OCI-LY3 (cell line): Measurements from ENCODE around the gene CEP68.

ENCODE experiments used
- H2AFZ ChIP-seq: fragments of 200-600, 300-600 bp; shearing (Covaris generic); 2 replicates; pipeline ENCODE4 v1.6.0; 2014; ENCODE audit warnings: antibody characterized with exemption, low read depth, low read length
- H3K27ac ChIP-seq: fragments of 200-600, 300-600 bp; sonication (generic); 2 replicates; pipeline ENCODE4 v1.5.1; 2014; ENCODE audit warnings: mild to moderate bottlenecking, low read length, moderate library complexity, mixed read lengths
- H3K27me3 ChIP-seq: fragments of 200-600, 300-600 bp; sonication (generic); 2 replicates; pipeline ENCODE4 v1.6.1; 2014; ENCODE audit warnings: low read depth, low read length, mixed read lengths
- H3K36me3 ChIP-seq: fragments of 200-600, 300-600 bp; sonication (generic); replicated peaks from 2 replicates; pipeline ENCODE3; 2014; ENCODE audit warnings: low read depth, low read length, mixed read lengths
- H3K4me1 ChIP-seq: fragments of 300-600, 200-600 bp; sonication (generic); 2 replicates; pipeline ENCODE4 v1.6.1; 2014; ENCODE audit warnings: low read length, mixed read lengths
- H3K4me2 ChIP-seq: fragments of 200-600, 300-600 bp; sonication (generic); 2 replicates; pipeline ENCODE4 v1.6.1; 2014; ENCODE audit warnings: low read length, mixed read lengths
- H3K4me3 ChIP-seq: fragments of 300-600, 200-600 bp; sonication (generic); 2 replicates; pipeline ENCODE4 v1.5.1; 2014; ENCODE audit warnings: antibody characterized with exemption, mild to moderate bottlenecking, low read length, moderate library complexity
- H3K79me2 ChIP-seq: fragments of 300-600, 200-600 bp; shearing (Covaris generic); 2 replicates; pipeline ENCODE4 v1.6.1; 2014; ENCODE audit warnings: mild to moderate bottlenecking, low read length, mixed read lengths
- H3K9ac ChIP-seq: fragments of 300-600, 200-600 bp; shearing (Covaris generic); 2 replicates; pipeline ENCODE4 v1.6.0; 2014; ENCODE audit warnings: mild to moderate bottlenecking, low read length, moderate library complexity
- H3K9me3 ChIP-seq: fragments of 200-600, 300-600 bp; shearing (Covaris generic); 2 replicates; pipeline ENCODE4 v1.6.1; 2014; ENCODE audit warnings: low read length, mixed read lengths; ENCODE audit not compliant: insufficient read depth
- H4K20me1 ChIP-seq: fragments of 200-600, 300-600 bp; sonication (generic); 2 replicates; pipeline ENCODE4 v1.6.1; 2016; ENCODE audit warnings: low read length, mixed read lengths; ENCODE audit not compliant: insufficient read depth
- EZH2phosphoT487 ChIP-seq: fragments of 200-600 bp; shearing (Covaris generic); IDR thresholded peaks from 2 replicates; pipeline ENCODE4 v1.6.1; 2018; ENCODE audit warnings: antibody characterized with exemption, mixed run types, low read depth
- TF ChIP-seq, protein P1 (sequence below): fragments of 200-600, 300-600 bp; sonication (generic); IDR thresholded peaks from 2 replicates; pipeline ENCODE4 v1.5.1; 2014; ENCODE audit warnings: antibody characterized with exemption, low read length, low read depth

Gene CEP68

GRCh38 chr2:65075605-65076344 is 19.6 kb downstream of the CEP68 start:
- H3K4me2 ChIP-seq = no peak overlapping the region
- peaks cover 22% of the 10 kb centered on the region for H4K20me1 ChIP-seq
- H3K4me3 ChIP-seq = no peak overlapping the region
- H3K9me3 ChIP-seq = no peaks in the 10 kb centered on the region
- TF ChIP-seq, protein P1, sequence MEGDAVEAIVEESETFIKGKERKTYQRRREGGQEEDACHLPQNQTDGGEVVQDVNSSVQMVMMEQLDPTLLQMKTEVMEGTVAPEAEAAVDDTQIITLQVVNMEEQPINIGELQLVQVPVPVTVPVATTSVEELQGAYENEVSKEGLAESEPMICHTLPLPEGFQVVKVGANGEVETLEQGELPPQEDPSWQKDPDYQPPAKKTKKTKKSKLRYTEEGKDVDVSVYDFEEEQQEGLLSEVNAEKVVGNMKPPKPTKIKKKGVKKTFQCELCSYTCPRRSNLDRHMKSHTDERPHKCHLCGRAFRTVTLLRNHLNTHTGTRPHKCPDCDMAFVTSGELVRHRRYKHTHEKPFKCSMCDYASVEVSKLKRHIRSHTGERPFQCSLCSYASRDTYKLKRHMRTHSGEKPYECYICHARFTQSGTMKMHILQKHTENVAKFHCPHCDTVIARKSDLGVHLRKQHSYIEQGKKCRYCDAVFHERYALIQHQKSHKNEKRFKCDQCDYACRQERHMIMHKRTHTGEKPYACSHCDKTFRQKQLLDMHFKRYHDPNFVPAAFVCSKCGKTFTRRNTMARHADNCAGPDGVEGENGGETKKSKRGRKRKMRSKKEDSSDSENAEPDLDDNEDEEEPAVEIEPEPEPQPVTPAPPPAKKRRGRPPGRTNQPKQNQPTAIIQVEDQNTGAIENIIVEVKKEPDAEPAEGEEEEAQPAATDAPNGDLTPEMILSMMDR = no peak
- TF ChIP-seq EZH2phosphoT487 = no peak
- H3K79me2 ChIP-seq = no peaks in the 10 kb centered on the region
- no peak overlapping the region for H2AFZ ChIP-seq
- H3K36me3 ChIP-seq = peaks cover 58% of the 10 kb centered on the region
- H3K9ac ChIP-seq = no peak overlapping the region
- no peak overlapping the region for H3K27ac ChIP-seq
- H3K27me3 ChIP-seq = no peaks in the 10 kb centered on the region
- H3K4me1 ChIP-seq = peaks cover 13% of the 10 kb centered on the region

DNA sequence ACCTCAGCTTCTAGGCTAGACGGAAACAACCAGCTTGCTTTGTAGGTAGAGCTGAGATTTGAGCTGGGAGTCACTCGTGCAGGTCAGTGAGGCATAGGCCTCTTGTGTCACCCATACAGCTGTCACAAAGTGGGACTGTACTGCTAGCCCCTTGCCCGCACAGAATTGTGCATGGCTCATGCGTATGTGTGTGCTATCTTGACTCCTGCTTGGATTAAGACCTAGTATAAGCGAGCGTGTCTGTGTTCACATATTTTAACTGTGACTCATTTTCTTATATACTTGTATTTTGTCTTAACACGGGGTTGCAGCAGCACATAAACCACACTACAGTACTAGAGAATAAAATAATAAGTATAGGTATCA is 20.1 kb downstream of the CEP68 start:
- peaks cover 13% of the 10 kb centered on the region for H3K4me1 ChIP-seq
- peaks cover 53% of the 10 kb centered on the region for H3K36me3 ChIP-seq
- H3K27me3 ChIP-seq = no peaks in the 10 kb centered on the region
- no peak overlapping the region for H2AFZ ChIP-seq
- TF ChIP-seq EZH2phosphoT487 = no peak
- TF ChIP-seq, protein P1 = no peak
- H3K79me2 ChIP-seq = no peaks in the 10 kb centered on the region
- H3K4me2 ChIP-seq = no peak overlapping the region
- H3K9ac ChIP-seq = no peak overlapping the region
- H3K27ac ChIP-seq = no peak overlapping the region
- H3K4me3 ChIP-seq = no peak overlapping the region
- peaks cover 17% of the 10 kb centered on the region for H4K20me1 ChIP-seq
- no peaks in the 10 kb centered on the region for H3K9me3 ChIP-seq

- Histone ChIP-seq H4K20me1 (peaks cover 4% of the 10 kb centered on the region), H3K4me2 (no peak overlapping the region), H3K36me3 (peaks cover 50% of the 10 kb centered on the region), H3K27ac (no peak overlapping the region), H2AFZ (no peak overlapping the region), H3K27me3 (no peaks in the 10 kb centered on the region), H3K9me3 (no peaks in the 10 kb centered on the region), H3K4me3 (no peak overlapping the region), H3K79me2 (no peaks in the 10 kb centered on the region), H3K4me1 (peaks cover 1% of the 10 kb centered on the region), H3K9ac (no peak overlapping the region)
- TF ChIP-seq, protein P1 = no peak
- TF ChIP-seq EZH2phosphoT487 = no peak
Observed at GRCh38 chr2:65077898-65078297, 21.7 kb downstream of the CEP68 start.

DNA sequence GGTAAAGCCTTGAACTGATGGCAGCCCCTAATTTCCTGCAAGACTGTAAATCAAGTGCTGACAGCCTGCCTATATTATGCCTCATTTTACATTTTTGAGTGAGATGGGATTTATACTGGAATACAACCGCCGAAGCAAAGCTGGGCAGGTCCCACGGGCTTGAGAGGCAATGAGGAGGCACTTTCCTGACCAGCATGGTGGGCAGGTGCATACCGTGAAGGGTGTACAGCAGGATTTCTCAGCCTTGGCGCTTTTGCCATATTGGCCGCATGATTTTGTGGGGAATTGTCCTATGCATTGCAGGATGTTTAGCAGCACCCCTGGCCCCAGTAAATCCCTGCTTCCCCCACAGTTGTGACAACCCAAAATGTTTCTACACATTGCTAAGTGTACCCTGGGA is 22.8 kb downstream of the CEP68 start:
- Histone ChIP-seq H3K4me1 (no peaks in the 10 kb centered on the region), H3K27ac (no peak overlapping the region), H3K79me2 (no peaks in the 10 kb centered on the region), H3K4me2 (no peak overlapping the region), H3K4me3 (no peak overlapping the region), H3K9me3 (no peaks in the 10 kb centered on the region), H4K20me1 (peaks cover 3% of the 10 kb centered on the region), H2AFZ (no peak overlapping the region), H3K36me3 (peaks cover 52% of the 10 kb centered on the region), H3K9ac (no peak overlapping the region), H3K27me3 (no peaks in the 10 kb centered on the region)
- TF ChIP-seq EZH2phosphoT487 = no peak
- TF ChIP-seq, protein P1 = no peak
